NT2/D1 (cell line): ENCODE results near the gene ADAMTS2.

Experiments
- SUZ12 ChIP-seq: IDR thresholded peaks from 2 replicates; pipeline ENCODE4 v1.6.1; 2011; ENCODE audit not compliant: insufficient read length, insufficient read depth; ENCODE audit errors: extremely low read depth
- YY1 ChIP-seq: IDR thresholded peaks from 2 replicates; pipeline ENCODE4 v1.6.1; 2011; ENCODE audit not compliant: insufficient read length, insufficient read depth
- ZNF274 ChIP-seq: IDR thresholded peaks from 2 replicates; pipeline ENCODE4 v1.6.1; 2011; ENCODE audit warnings: mild to moderate bottlenecking, low read depth, low read length

- TF ChIP-seq YY1 = no peak
- no peak for TF ChIP-seq ZNF274
- no peak for TF ChIP-seq SUZ12
Observed at GRCh38 chr5:179300581-179301180, 44.6 kb downstream of the ADAMTS2 start.
